Stimulated activated CD8-positive, alpha-beta memory T cell treated with anti-CD3 and anti-CD28 coated beads, Interleukin-4, amount 100 ng/mL, for 4 hours (primary cell): ENCODE results near the gene PLPP2.

ENCODE experiments used
- DNase-seq, 2 donors: peaks; one replicate each; pipeline ENCODE4 v3.0.0-alpha.2; 2020; ENCODE audit warnings: low read depth in 2 of 2, low spot score in 1 of 2

The PLPP2 gene

DNA sequence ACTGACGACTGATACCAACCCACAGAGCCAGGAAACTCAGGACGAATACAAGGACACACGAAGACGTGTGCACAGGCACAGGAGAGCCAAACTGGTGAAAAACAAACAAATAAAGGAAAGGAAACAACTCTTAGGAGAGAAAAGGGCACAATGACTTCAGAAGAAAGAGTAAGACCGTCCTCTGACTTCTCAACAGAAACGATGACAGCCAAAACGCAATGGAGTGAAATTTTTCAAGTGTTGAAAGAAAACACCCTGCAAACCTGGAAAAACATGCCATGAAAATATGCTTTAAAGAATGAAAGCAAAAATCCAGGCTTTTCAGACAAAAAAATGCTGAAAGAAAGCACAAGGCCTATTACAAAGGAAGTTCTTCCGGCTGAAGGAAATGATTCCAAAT is 24.6 kb upstream of the PLPP2 start:
- no peak for DNase-seq

- no peak for DNase-seq
These were observed 23.0 kb upstream of the PLPP2 start for GRCh38 chr19:313988-314815.

- DNase-seq: no peak
These were observed 22.2 kb upstream of the PLPP2 start for GRCh38 chr19:313169-313987.

DNA sequence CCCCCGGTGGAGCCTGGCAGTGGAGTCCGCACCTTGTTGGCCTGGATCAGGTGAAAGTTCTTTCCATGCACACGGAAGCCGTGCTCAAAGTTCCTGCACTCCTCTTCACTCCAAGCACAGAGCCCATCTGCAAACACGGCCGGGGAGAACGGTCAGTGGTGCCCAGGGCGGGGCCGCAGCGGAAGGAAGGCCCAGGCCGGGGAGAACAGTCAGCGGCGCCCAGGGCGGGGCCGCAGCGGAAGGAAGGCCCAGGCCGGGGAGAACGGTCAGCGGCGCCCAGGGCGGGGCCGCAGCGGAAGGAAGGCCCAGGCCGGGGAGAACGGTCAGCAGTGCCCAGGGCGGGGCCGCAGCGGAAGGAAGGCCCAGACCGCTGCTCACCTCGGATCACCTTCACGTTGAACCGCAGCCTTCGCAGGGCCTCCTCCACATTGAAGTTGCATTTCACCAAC is 20.6 kb upstream of the PLPP2 start:
- DNase-seq: no peak

DNA sequence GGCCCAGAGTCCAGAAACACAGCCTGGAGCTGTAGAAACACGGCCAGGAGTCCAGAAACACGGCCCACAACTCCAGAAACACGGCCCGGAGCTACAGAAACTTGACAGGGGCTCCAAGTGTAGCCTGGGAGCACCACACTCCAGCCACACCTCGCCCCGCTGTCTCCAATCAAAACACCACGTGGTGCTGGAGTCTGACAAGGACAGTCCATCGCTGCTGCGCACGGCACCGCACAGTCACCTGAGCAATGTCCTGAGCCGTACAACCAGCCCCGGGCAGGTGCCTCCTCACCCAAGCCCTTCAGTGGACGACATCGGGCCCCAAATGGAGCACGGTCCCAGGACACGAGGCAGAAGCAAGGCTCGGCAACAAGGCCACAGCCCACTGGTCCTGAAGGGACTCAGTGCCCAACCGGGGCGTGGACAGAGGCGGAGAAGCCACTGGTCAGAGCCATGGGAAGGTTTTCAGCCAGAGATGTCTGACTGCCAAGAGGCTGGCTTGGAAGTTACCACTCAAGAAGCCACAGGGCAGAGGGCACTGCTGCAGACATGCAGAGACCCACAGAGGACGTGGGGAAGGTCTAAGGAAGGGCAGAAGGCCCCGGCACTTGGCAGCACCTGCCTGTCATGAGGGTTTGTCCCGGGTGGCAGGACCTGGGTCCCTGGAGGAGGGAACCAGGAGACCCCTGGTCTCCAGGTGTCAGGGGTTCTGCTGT is 19.7 kb upstream of the PLPP2 start:
- DNase-seq: no peak

- no peak for DNase-seq
These were observed 19.0 kb upstream of the PLPP2 start for GRCh38 chr19:310141-310651.

GRCh38 chr19:309206-309565 is 18.0 kb upstream of the PLPP2 start:
- no peak for DNase-seq

DNA sequence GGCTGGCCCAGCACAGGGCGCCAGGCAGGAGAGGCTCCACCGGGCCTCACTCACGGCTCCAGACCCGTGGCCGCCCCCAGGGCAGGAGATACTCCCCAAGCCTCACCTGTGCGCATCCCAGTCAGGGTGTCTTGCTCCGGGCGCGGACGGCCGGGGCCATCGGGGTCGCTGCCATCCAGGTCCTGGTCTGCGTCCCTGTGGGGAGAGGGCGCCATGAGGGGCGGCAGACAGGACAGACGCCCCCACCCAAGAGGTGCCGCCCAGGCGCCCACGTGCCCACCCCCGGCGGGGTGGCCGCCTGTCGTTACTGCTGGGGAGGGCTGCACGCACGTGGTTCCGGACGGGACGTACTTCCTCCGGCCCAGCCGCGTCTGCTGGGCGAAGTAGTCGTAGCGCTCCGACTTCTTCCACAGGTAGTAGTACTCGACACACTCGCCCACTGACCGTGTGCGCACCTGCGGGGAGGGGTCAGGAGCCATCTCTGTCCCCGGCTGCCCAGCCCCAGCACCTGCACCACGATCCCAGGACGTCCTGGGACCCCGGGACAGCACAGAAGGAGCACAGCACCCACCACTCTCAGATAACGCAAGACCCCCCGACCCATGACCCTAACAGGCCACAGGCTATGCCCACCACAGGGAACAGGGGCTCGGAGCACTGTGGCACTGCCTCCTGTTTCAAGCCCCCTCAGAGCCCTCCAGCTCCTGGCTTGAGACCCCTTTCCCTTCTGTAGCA is 17.4 kb upstream of the PLPP2 start:
- no peak for DNase-seq

- DNase-seq: no peak
These were observed 16.7 kb upstream of the PLPP2 start for GRCh38 chr19:307793-308420.

- DNase-seq: no peak
These were observed 15.9 kb upstream of the PLPP2 start for GRCh38 chr19:307111-307531.

DNA sequence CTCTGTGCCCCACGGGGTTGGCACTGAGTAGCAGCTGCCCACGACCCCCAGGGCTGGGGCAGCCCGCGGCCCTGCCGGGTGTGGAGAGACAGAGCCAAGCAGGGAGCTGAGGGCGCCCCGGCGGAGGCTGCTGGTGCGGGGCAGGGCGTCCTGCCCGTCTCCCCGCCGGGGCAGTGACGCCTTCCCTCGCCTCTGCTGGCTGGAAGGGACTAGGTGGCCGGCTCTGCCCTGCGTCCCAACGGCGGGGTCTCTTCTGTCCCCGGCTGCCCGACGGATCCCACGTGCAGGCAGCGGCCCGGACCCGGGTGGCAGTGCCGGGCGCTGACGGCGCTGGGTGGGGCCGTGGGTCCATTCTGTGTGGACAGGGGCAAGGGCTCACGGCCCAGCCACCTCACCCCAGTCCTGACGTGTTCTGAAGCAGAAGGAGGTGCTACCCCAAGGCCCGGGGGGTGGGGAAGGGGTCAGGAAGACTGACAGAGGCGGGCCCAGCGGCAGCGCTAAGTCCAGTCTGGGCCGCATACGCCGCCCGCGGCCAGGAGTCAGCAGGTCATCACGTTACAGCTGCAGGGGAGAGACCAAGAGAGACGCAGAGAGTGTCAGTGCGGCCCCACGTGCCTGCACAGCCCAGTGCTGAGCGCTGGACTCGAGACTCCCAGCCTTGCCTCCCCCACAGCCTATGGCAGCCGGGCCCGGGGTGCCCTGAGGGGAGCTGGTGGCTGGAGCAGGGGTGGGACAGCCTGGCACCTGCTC is 15.1 kb upstream of the PLPP2 start:
- DNase-seq: no peak

DNA sequence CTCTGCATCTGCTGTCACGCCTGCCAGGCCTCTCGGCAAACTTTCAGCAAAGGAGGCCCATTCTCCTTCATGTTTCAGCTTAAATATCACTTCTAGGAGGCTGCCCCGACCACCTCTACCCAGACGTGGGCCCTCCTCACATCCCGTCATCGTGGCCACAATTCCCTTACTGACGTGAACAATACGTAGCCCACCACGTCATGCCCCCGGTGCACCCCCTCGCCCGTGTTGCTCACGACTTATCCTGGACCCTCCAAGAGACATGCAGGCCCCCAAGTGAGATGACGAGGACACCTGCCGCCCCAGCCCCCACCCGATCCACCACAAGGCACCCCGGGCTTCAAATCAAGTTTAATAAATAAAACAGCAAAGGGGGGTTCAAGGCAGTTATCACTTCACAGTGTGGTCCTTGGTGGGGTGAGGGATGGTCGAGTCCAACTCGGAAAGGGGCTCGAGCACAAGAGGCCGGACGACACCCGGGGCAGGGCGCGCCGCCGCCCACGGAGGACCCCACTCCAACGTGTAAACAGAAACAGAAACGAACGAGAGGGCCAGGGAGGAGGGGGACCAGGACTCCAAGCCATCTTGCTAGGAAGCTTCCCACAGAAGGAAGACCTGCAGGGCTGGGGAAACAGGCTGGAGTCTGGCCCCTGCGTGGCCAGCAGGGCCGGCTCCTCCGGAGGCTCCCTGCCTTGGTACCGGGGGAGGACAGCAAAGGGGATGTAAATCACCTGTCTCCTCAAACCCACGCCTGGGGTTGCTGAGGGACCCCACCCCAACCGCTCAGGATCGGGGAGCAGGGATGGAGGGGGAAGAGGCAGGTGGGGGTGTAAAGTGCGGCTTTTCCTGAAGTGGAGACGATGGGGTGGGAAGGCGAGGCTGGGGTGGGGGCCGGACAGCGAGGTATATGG is 14.3 kb upstream of the PLPP2 start:
- DNase-seq: no peak

GRCh38 chr19:296476-297225 is 5.4 kb upstream of the PLPP2 start:
- DNase-seq: no peak

DNA sequence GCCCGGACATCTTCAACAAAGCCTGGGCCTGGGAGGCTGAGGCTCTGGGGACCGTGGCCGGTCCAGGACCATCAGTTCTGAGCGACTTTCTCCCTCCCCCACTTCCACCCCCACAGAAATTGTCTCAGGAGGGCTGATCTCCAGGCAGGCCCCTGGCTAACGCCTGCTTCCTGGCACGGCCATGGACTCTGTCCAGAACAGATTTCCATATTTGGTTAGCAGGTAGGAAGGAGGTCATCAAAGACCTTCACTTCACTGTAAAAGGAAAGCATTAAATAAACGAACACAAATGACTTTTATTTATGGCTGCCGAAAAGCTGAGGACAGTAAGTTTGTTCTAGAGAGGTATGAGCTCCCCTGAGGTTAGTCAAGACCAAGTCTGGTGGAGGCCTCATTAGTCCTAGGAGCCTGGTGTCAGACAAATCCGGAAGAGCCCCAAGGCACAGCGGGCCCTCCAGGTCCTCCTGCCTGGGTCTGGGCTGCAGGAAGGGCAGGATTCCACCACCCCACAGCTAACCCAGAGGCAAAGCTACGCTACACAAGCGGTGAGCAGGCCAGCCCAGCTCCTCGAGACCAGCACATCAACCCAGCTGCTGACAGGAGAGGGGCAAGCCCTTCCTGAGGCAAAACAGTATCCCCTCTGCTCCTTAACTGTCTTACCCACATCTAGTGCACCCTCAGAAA is 4.6 kb upstream of the PLPP2 start:
- DNase-seq: no peak

- DNase-seq: no peak
These were observed 3.9 kb upstream of the PLPP2 start for GRCh38 chr19:294946-295686.

- DNase-seq: no peak
These were observed 3.2 kb upstream of the PLPP2 start for GRCh38 chr19:294341-294945.
